Right forelimb (tissue), 1 donor: Measurements from ENCODE around the gene ABCA3.

Experiments used
- DNase-seq: peaks from one replicate; pipeline ENCODE4 v3.0.0-alpha.2; 2018

ABCA3 gene

GRCh38 chr16:2308089-2308962 lies 32.2 kb downstream of the ABCA3 start:
- no peak for DNase-seq

DNA sequence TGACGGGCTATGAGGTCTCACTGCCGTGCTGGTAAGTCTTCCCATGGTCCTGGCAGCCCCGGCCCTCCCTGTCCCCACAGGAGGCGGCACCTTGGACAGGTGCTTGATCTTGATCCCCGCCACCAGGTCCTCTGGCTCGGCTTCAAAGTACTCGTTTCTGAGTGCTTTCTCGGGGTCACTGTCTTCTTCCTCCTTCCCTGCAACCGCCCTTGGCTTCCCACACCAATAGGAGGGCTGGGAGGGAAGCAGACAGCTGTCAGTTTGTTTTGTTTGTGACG lies 40.7 kb downstream of the ABCA3 start:
- DNase-seq = no peak

- no peak for DNase-seq
Measured at GRCh38 chr16:2299121-2299914, 41.2 kb downstream of the ABCA3 start.

DNA sequence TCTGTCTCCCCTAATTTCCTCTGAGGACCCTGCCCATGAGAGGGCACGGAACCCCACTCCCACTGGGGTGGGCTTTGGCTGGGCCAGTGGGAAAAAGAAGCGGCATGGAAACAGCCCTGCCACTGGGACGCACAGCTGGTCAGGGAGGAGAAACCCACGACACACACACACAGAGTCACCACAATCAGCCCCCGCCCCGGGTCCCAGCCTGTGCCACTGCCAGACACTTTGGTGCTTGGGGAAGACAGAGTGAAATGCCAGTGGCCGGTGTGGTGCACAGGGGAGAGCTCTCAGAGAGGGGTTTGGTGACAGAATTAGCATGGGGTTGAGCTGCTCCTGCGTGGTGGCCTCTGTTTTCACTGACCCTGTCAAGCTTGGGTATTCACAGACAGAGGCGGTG lies 41.9 kb downstream of the ABCA3 start:
- no peak for DNase-seq

DNA sequence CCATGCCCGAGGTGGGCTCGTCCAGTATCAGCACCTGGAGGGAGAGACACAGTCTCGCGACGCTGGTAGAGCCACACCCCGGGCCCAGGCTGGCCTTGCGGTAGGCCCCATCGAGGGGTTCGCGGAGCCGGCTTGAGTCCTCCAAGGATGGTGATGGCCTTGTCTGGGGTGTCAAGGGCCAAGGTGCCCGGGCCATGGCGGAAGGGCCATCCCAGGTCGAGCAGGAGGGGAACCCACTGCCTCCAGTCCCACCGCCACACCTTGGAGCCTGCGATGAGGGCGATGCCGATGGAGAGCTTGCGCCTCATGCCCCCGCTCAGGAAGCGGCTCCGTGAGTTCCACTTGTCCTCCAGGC lies 43.0 kb downstream of the ABCA3 start:
- DNase-seq = no peak

DNA sequence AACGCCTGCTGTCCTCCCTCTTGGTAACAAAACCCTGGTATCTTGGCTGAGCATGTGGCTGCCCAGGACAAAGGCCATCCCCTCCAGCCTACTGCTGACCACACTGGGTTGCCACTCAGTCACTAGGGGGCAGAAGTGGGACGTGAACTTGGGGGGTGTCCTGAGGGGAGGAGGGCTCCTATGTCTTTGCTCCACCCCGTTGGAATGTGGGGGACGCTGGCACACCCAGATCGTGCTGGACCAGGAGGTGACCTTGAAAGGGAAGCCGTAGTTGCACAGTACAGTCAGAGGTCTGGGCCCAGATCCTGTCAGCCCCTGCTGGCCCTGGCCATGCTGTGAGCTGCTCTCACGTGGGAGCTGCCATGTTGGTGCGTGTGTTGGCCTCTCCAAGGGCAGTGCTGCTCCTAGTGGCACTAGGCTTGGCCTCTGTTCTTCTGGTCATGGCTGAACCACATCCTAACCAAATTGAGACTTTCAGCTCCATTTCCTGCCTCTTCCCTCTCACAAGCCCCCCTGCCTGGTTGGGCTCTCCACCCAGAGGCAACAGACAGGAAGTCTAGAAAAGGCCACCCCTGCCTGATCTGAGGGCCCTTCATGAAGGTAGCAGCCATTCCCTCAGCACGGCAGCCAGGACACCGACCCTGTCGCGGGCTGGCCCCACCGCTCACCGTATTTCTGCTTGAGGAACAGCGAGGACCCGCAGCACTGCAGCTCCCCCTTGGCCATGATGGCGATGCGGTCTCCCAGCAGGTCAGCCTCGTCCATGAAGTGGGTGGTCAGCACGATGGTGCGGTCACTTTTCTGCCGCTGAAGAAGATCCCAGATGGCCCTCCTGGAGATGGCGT lies 43.6 kb downstream of the ABCA3 start:
- DNase-seq = no peak

DNA sequence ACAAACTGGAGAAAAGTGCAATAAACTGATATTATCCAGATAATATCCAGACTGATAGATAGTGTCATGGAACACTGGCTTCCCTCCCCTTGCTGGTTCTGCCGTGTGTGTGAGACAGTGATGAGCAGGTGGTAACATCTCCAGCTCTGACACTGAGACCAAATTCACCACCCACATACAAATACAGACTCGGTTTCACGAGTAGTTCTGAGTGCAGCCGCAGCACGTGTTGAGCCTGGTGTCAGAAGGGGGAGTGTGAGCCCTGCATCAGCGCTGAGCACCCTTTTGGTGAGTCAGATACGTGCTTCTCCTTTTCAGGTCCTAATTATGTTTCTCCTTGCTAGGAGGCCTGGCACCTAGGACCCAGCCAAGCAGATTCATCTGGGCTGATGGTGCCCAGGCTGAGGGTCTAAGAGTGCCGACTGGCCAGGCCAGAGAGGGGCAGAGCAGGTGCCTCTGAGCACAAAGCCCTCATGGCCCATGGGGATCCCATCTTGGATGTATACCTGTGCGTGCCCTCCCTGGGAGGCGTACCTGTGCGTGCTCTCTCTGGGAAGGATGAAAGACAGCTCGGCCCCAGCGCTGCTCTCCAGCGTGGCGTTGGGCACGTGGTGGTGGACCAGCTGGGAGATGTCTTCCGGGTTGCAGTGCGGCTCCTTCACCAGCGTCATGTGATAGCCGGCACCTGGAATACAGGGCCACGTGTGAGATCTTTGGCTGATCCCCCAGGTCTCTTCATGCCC lies 45.3 kb downstream of the ABCA3 start:
- DNase-seq = no peak

DNA sequence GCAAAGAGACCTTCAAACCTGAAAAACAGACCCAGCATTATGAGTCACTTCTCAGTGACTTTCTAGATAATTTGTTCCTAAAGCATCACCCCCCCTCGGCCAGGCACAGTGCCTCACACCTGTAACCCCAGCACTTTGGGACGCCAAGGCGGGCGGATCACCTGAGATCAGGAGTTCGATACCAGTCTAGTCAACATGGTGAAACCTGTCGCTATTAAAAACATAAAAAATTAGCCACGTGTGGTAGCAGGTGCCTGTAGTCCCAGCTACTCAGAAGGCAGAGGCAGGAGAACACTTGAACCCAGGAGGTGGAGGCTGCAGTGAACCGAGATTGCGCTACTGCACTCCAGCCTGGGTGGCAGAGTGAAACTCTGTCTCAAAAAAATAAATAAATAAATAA lies 48.3 kb downstream of the ABCA3 start:
- DNase-seq = no peak

DNA sequence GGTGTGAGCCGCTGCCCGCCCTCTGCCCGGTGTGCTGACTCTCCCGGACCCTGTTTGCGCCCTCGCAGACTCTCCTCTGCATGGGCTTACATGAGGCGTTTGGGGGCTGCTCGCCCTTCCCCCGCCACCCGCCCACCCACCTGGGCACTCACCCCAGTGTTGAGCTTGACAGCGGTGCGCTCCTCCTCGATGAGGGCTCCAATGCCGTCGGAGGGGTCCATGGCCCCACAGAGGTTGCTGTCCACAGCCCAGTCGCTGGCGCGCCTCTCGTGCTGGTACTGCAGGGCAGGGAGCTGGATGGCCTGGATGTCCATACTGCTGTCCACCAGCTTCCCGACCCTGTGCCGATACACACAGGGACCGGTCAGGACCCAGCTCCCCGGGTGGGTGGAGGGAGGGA lies 51.2 kb downstream of the ABCA3 start:
- DNase-seq = no peak

DNA sequence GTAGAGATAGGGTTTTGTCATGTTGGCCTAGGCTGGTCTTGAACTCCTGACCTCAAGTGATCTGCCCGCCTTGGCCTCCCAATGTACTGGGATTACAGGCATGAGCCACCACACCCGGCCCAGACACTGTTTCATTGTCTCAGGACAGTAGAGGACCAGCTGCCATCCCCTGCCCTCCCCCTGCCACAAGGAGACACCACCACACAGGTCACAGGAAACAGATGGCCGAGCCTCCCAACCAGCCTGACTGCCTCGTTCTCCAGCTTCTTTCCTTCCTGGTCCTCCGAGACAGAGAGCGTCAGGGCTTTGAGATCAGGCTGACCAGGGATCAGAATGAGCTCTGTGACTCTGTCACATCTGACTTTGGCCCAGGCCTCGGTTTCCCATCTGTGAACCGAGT lies 51.8 kb downstream of the ABCA3 start:
- no peak for DNase-seq

GRCh38 chr16:2287916-2288547 lies 52.5 kb downstream of the ABCA3 start:
- no peak for DNase-seq

- DNase-seq = no peak
Measured at GRCh38 chr16:2286550-2286949, 54.0 kb downstream of the ABCA3 start.

GRCh38 chr16:2285731-2286191 lies 54.8 kb downstream of the ABCA3 start:
- DNase-seq = no peak

DNA sequence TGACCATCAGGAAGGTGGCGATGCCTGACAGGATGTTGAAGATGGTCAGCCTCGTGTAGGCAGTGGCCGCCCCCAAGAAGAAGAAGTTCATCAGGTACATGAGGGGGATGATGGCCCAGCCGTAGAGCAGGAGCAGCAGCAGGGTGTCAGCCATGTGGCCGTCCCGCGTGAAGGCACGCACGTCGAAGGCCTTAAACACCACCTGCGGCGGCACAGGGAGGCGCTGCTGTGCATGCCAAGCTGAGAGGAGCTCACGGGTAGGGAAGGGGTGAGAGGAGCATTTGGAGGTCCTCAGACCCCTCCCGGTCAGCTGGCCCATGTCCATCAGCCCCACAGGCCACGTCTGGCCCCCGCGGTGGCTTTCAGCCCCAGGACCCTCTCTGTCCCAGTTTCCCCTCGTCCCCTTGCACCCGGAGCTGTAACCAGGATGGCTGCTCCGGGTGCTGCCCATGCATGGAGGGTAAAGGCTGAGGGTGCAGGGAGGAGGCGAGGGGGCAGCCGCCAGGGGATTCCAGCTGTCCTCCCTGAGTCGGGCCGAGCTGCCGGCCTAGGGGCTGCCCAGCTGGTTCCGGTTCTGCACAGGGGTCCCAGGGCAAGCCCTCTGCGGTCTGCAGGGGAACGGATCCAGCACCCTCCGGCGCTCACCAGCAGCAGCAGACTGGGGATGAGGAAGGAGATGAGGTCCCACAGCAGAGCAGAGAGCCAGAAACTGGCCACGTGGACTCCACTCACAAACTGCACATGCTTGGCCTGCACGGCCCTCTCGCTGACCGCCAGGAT lies 55.5 kb downstream of the ABCA3 start:
- DNase-seq = no peak

GRCh38 chr16:2284001-2284770 lies 56.3 kb downstream of the ABCA3 start:
- no peak for DNase-seq

DNA sequence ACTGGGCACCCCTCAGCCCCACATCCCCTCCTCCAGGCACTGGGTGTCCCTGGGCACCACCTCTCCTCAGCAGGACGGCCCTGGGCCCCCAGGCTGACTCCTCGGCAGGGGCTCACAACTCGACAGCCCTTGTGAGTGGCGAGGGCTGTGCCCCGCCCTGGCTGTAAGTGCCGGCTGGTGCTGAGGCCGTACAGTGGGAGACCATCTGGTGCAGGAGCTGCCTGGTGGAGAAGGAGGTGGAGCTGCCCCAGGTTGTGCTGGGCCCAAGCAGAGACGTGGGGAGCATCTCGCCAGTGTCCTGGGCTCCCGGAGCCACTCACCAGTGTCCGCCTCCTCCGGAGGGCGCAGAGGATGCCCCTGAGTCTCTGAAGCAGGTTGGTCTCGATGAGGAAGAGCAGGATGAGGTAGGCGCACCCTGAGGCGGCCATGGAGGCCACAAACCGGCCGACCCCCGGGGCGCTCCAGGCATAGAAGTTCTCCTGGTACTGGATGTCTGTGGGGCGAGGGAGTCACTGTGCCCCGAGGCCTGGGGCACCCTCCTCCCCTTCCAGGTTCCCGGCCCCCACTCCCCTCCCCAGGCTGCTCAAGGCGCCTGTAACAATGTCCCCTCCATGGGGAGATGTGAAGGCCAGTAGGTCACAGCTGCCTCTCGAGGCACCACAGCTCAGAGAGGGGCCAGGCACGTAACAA lies 57.5 kb downstream of the ABCA3 start:
- DNase-seq = no peak

DNA sequence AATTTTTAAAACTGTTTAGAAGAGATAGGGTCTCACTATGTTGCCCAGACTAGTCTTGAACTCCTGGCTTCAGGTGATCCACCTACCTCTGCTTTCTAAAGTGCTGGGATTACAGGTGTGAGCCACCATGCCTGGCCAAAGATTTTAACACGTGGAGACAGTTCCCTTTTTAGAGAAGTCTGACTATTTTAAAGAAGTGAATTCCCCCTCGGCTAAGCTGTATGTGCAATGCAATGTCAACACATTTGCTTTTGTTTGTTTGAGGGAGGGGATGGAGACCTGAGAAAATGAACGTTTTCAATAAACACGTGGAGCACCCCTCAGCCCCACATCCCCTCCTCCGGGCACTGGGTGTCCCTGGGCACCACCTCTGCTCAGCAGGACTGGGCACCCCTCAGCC lies 58.3 kb downstream of the ABCA3 start:
- no peak for DNase-seq

DNA sequence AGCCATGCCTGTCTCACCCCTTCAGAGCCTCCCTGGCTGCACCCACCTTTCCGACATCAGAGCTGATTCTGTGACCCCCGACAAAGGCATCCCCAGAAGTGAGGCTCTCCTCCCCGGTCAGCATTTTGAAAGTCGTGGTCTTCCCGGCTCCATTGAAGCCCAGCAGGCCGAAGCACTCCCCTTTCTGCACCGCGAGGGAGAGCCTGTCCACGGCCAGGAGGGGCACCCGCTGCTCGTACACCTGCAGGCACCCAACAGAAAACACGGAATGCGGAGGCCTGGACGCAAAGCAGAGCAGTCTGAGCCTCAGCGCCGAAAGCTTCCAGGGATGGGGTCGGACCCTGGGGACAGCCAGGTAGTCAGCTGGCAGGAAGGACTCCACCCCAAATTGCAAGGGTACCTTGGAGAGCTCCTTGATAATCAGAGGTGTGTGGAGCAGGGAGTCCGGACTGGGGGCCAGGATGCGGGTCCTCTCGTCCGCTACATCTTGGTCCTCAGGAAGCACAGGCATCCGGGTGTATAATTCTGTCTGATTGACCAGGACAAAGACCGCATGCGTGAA lies 59.5 kb downstream of the ABCA3 start:
- peak; percentile 16 for DNase-seq

DNA sequence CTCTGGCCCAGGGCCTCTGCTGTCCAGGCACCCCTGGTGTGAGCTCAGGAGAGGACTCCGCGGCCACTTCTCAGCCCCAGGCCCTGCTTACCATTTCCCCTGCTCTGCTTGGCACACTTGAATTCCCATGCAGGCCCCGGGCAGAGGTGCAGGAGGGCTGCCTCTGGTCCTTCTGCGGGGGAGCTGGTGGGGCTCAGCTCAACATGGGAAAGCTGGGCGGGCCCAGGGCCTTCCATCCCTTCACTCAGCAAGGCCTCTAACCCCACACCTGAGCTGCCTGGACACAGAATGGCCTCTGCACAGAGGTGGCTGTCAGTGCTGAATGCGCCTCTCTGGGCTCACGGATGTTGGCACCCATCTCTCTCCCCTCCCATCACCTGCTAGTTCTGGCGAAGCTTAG lies 60.1 kb downstream of the ABCA3 start:
- DNase-seq = no peak
